HL-60 (cell line): ENCODE results near the gene BSCL2.
A peak's percentile ranks its signal among the peaks of the same experiment; 100 is the strongest.

Source experiments
- CTCF ChIP-seq: IDR thresholded peaks from one replicate; pipeline ENCODE4 v1.5.1; 2011; ENCODE audit warnings: low read length, control low read depth, inconsistent platforms; ENCODE audit not compliant: insufficient read depth
- POLR2AphosphoS5 ChIP-seq: IDR thresholded peaks from 2 replicates; pipeline ENCODE4 v1.6.1; 2012; ENCODE audit warnings: low read depth
- REST ChIP-seq: IDR thresholded peaks from 2 replicates; pipeline ENCODE4 v1.6.1; 2012; ENCODE audit warnings: low read depth; ENCODE audit not compliant: insufficient replicate concordance

- no peak for TF ChIP-seq CTCF
- peak; percentile 99 for TF ChIP-seq POLR2AphosphoS5
- TF ChIP-seq REST = peak; percentile 77
These were observed 42.1 kb downstream of the BSCL2 start, which contains the start of the genes C11orf98 and CSKMT for GRCh38 chr11:62665075-62665598.
